MM.1S (cell line): ENCODE data around the gene FUS.

Experiments used
- DNase-seq: peaks from one replicate; pipeline ENCODE4 v3.0.0-alpha.2; 2015
- H2AFZ ChIP-seq: fragments of 300-600 bp; sonication (generic); 2 replicates; pipeline ENCODE4 v1.6.0; 2016; ENCODE audit warnings: antibody characterized with exemption, low read length
- H3F3A ChIP-seq: fragments of 300-600 bp; sonication (generic); 2 replicates; pipeline ENCODE4 v1.6.1; 2016; ENCODE audit warnings: mild to moderate bottlenecking, antibody characterized with exemption, low read length, moderate library complexity, mixed read lengths; ENCODE audit not compliant: insufficient read depth
- H3K27ac ChIP-seq: fragments of 300-600 bp; sonication (generic); 2 replicates; pipeline ENCODE4 v1.5.1; 2016; ENCODE audit warnings: mild to moderate bottlenecking, low read length
- H3K27me3 ChIP-seq: fragments of 300-600 bp; sonication (generic); replicated peaks from 2 replicates; pipeline ENCODE4 v1.6.0; 2016; ENCODE audit warnings: low read length; ENCODE audit not compliant: insufficient read depth
- H3K36me3 ChIP-seq: fragments of 300-600 bp; sonication (generic); replicated peaks from 2 replicates; pipeline ENCODE4 v1.6.1; 2016; ENCODE audit warnings: mild to moderate bottlenecking, low read length, mixed read lengths; ENCODE audit not compliant: insufficient read depth
- H3K4me1 ChIP-seq: fragments of 300-600 bp; sonication (generic); 2 replicates; pipeline ENCODE4 v1.6.1; 2016; ENCODE audit warnings: low read length, mixed read lengths
- H3K4me2 ChIP-seq: fragments of 300-600 bp; sonication (generic); 2 replicates; pipeline ENCODE4 v1.6.0; 2016; ENCODE audit warnings: low read depth, low read length
- H3K4me3 ChIP-seq: fragments of 300-600 bp; sonication (generic); 2 replicates; pipeline ENCODE4 v1.5.1; 2016; ENCODE audit warnings: low read length, mixed read lengths
- H3K79me2 ChIP-seq: fragments of 300-600 bp; sonication (generic); 2 replicates; pipeline ENCODE4 v1.6.1; 2016; ENCODE audit warnings: mixed run types, low read length, mixed read lengths
- H3K9ac ChIP-seq: fragments of 300-600 bp; sonication (generic); 2 replicates; pipeline ENCODE4 v1.6.1; 2016; ENCODE audit warnings: low read length, mixed read lengths
- H3K9me2 ChIP-seq: fragments of 300-600 bp; sonication (generic); replicated peaks from 2 replicates; pipeline ENCODE4 v1.6.1; 2016; ENCODE audit warnings: mild to moderate bottlenecking, low read length, mixed read lengths; ENCODE audit not compliant: insufficient read depth
- H3K9me3 ChIP-seq: fragments of 300-600 bp; sonication (generic); replicated peaks from 2 replicates; pipeline ENCODE4 v1.6.1; 2016; ENCODE audit warnings: mild to moderate bottlenecking, low read length, mixed read lengths; ENCODE audit not compliant: insufficient read depth
- H4K20me1 ChIP-seq: fragments of 300-600 bp; sonication (generic); 2 replicates; pipeline ENCODE4 v1.6.1; 2016; ENCODE audit warnings: mild to moderate bottlenecking, low read length, moderate library complexity, mixed read lengths; ENCODE audit not compliant: insufficient read depth
- EZH2 ChIP-seq: fragments of 300-600 bp; sonication (generic); optimal IDR thresholded peaks from 2 replicates; pipeline ENCODE3; 2017; ENCODE audit warnings: low read depth, mild to moderate bottlenecking, antibody characterized with exemption, low read length, mixed read lengths
- EZH2phosphoT487 ChIP-seq: fragments of 300-600 bp; sonication (generic); IDR thresholded peaks from 2 replicates; pipeline ENCODE4 v1.6.1; 2018; ENCODE audit warnings: antibody characterized with exemption, low read length
- TF ChIP-seq, protein P1 (sequence below): fragments of 300-600 bp; sonication (generic); IDR thresholded peaks from 2 replicates; pipeline ENCODE4 v1.5.1; 2016; ENCODE audit warnings: antibody characterized with exemption, low read length, mixed read lengths

Gene FUS

DNA sequence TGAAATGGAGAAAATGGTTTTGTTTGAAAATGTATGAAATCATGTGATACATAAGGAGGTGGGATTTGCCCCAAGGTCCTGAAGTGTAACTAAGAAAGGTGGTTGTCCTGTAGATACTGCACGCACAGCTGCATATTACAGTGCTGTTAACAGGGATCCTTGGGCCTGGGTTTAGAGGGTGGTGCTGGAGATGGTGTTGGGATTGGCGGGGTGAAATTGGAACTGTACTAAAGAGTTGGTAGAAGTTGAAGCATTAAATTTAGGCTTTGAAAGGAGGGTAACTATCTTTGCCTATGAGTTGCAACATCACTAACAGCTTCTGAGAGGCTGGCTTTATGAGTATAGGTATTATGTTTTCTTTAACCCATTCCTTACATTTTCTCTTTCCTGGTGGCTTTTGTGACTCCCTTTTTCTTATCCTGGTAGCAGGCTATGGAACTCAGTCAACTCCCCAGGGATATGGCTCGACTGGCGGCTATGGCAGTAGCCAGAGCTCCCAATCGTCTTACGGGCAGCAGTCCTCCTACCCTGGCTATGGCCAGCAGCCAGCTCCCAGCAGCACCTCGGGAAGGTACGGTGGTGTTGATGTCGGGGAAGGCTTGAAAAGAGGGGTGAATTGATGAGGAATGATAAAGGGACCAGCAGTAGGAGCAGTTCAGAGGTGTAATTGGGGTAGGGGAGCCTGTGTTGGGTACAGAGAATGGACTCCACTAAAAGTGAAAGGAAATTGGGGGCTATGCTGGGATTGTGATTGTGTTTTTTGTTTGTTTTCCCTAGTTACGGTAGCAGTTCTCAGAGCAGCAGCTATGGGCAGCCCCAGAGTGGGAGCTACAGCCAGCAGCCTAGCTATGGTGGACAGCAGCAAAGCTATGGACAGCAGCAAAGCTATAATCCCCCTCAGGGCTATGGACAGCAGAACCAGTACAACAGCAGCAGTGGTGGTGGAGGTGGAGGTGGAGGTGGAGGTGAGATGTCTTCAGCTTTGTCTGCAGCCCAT is 3.8 kb downstream of the FUS start:
- Histone ChIP-seq H3K4me3 (no peak overlapping the region), H3K4me1 (peaks cover 12% of the 10 kb centered on the region), H3K79me2 (peaks cover 84% of the 10 kb centered on the region), H2AFZ (no peak overlapping the region), H4K20me1 (peaks cover 39% of the 10 kb centered on the region), H3K4me2 (no peak overlapping the region), H3F3A (peaks cover 8% of the 10 kb centered on the region), H3K9me2 (no peaks in the 10 kb centered on the region), H3K9me3 (no peaks in the 10 kb centered on the region), H3K27ac (no peak overlapping the region), H3K9ac (no peak overlapping the region), H3K27me3 (no peaks in the 10 kb centered on the region), H3K36me3 (peaks cover 37% of the 10 kb centered on the region)
- DNase-seq, result no peak
- TF ChIP-seq EZH2phosphoT487 (no peak), EZH2 (no peak)
- TF ChIP-seq, protein P1, sequence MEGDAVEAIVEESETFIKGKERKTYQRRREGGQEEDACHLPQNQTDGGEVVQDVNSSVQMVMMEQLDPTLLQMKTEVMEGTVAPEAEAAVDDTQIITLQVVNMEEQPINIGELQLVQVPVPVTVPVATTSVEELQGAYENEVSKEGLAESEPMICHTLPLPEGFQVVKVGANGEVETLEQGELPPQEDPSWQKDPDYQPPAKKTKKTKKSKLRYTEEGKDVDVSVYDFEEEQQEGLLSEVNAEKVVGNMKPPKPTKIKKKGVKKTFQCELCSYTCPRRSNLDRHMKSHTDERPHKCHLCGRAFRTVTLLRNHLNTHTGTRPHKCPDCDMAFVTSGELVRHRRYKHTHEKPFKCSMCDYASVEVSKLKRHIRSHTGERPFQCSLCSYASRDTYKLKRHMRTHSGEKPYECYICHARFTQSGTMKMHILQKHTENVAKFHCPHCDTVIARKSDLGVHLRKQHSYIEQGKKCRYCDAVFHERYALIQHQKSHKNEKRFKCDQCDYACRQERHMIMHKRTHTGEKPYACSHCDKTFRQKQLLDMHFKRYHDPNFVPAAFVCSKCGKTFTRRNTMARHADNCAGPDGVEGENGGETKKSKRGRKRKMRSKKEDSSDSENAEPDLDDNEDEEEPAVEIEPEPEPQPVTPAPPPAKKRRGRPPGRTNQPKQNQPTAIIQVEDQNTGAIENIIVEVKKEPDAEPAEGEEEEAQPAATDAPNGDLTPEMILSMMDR, result no peak

DNA sequence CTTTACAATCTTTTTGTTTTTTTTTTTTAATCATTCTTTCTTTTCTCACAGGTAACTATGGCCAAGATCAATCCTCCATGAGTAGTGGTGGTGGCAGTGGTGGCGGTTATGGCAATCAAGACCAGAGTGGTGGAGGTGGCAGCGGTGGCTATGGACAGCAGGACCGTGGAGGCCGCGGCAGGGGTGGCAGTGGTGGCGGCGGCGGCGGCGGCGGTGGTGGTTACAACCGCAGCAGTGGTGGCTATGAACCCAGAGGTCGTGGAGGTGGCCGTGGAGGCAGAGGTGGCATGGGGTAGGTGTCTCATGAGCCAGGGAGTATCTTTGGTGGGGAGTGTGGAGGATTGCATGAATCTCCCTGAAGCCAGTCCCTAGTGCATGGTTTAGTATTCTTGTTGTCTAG is 4.9 kb downstream of the FUS start:
- Histone ChIP-seq H3K4me1 (peaks cover 7% of the 10 kb centered on the region), H3K79me2 (peaks cover 90% of the 10 kb centered on the region)
- TF ChIP-seq, protein P1, result no peak
- TF ChIP-seq EZH2phosphoT487, result no peak
- TF ChIP-seq EZH2, result no peak

DNA sequence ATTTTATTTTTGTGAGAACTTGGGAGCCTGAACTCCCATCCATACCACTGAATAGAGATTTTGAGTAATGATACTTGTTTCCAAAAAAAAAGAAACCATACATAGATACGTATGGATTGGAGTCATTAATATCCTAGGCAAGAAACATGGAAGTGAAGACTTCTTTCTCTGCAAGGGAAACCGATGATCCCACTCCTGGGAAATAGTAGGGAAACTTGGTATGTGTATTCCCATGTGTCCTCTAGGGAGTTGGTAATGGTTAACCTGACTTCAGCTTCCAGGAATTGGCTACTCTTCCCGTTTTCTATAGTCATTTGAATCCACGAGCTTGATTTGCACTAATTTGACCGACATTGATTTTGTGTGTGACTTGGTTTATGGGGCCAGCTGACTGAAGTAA is 5.4 kb downstream of the FUS start:
- no peaks in the 10 kb centered on the region for H3K9me2 ChIP-seq
- H3K9ac ChIP-seq, result no peak overlapping the region
- H3K9me3 ChIP-seq, result no peaks in the 10 kb centered on the region
- H3K4me1 ChIP-seq, result peaks cover 7% of the 10 kb centered on the region
- no peak overlapping the region for H3K27ac ChIP-seq
- peaks cover 52% of the 10 kb centered on the region for H3K36me3 ChIP-seq
- H2AFZ ChIP-seq, result no peak overlapping the region
- peaks cover 91% of the 10 kb centered on the region for H3K79me2 ChIP-seq
- H3F3A ChIP-seq, result peaks cover 4% of the 10 kb centered on the region; the same call in 1 of the 2 replicates
- H3K4me2 ChIP-seq, result no peak overlapping the region
- no peaks in the 10 kb centered on the region for H3K27me3 ChIP-seq
- H3K4me3 ChIP-seq, result no peak overlapping the region
- no peak for DNase-seq
- no peak for TF ChIP-seq EZH2phosphoT487
- TF ChIP-seq, protein P1, result no peak
- TF ChIP-seq EZH2, result no peak
- H4K20me1 ChIP-seq, result peaks cover 38% of the 10 kb centered on the region

More for the DNA sequence above, 4.9 kb downstream of the FUS start:
- DNase-seq, result no peak
- H3K9me2 ChIP-seq, result no peaks in the 10 kb centered on the region
- H3K36me3 ChIP-seq, result peaks cover 47% of the 10 kb centered on the region
- peaks cover 38% of the 10 kb centered on the region for H4K20me1 ChIP-seq
- peaks cover 4% of the 10 kb centered on the region; the same call in 1 of the 2 replicates for H3F3A ChIP-seq
- H3K27ac ChIP-seq, result no peak overlapping the region
- no peak overlapping the region for H3K4me2 ChIP-seq
- no peaks in the 10 kb centered on the region for H3K9me3 ChIP-seq
- no peak overlapping the region for H2AFZ ChIP-seq
- H3K27me3 ChIP-seq, result no peaks in the 10 kb centered on the region
- H3K4me3 ChIP-seq, result no peak overlapping the region
- H3K9ac ChIP-seq, result no peak overlapping the region
